ENCODE results near the gene ZNF888. TPM values are rescaled to one million over a fixed set of nuclear protein-coding genes. Genes with fewer than 3 reads are reported as not detected.
"Not testable (repeated sequence)": the region's sequence is repeated elsewhere in the genome, so short reads cannot be mapped to it uniquely, and the experiment has no call there.

The ZNF888 gene
- total RNA-seq, 2 donors from 2014 or later, result 0.74 to 1.3 TPM

GRCh38 chr19:52946322-52947310 lies 23.4 kb upstream of the ZNF888 start:
- peaks cover 0 to 8% of the 10 kb centered on the region in 2 donors for H3K4me1 ChIP-seq
- no peak for TF ChIP-seq CTCF (IDR thresholded peaks at IDR 0.05)
- peak overlapping the region in 1 of 2 donors; percentile 29 for H3K27ac ChIP-seq
- peaks cover 24 to 48% of the 10 kb centered on the region in 2 donors for H3K9me3 ChIP-seq
- no peak overlapping the region for H3K4me3 ChIP-seq
- DNase-seq (ENCODE audit: low spot score), result no peak
- peaks cover 26% of the 10 kb centered on the region for H3K36me3 ChIP-seq
- H3K27me3 ChIP-seq, result no peaks in the 10 kb centered on the region

GRCh38 chr19:52945652-52946321 lies 22.6 kb upstream of the ZNF888 start:
- H3K4me1 ChIP-seq, result peaks cover 0 to 8% of the 10 kb centered on the region in 2 donors
- DNase-seq (ENCODE audit: low spot score), result no peak
- peaks cover 24 to 40% of the 10 kb centered on the region in 2 donors for H3K9me3 ChIP-seq
- H3K36me3 ChIP-seq, result peaks cover 18% of the 10 kb centered on the region
- H3K4me3 ChIP-seq, result no peak overlapping the region
- H3K27me3 ChIP-seq, result no peaks in the 10 kb centered on the region
- H3K27ac ChIP-seq, result no peak overlapping the region
- TF ChIP-seq CTCF (IDR thresholded peaks at IDR 0.05), result no peak

- H3K27me3 ChIP-seq; H3K36me3 ChIP-seq; DNase-seq (ENCODE audit: low spot score); H3K27ac ChIP-seq; H3K4me1 ChIP-seq; H3K4me3 ChIP-seq: not testable (repeated sequence)
- H3K9me3 ChIP-seq, result peaks cover 18 to 31% of the 10 kb centered on the region in 2 donors
These were observed 21.7 kb upstream of the ZNF888 start for GRCh38 chr19:52944703-52945493.

- no peak overlapping the region for H3K4me3 ChIP-seq
- no peak overlapping the region for H3K27ac ChIP-seq
- peaks cover 0 to 8% of the 10 kb centered on the region in 2 donors for H3K4me1 ChIP-seq
- no peaks in the 10 kb centered on the region for H3K27me3 ChIP-seq
- no peak for TF ChIP-seq CTCF (IDR thresholded peaks at IDR 0.05)
- H3K36me3 ChIP-seq, result peaks cover under 1% of the 10 kb centered on the region
- DNase-seq (ENCODE audit: low spot score), result no peak
- H3K9me3 ChIP-seq, result peaks cover 14 to 22% of the 10 kb centered on the region in 2 donors
These were observed 20.8 kb upstream of the ZNF888 start for GRCh38 chr19:52943884-52944643.

GRCh38 chr19:52943134-52943883 lies 20.1 kb upstream of the ZNF888 start:
- H3K9me3 ChIP-seq, result peaks cover 10 to 15% of the 10 kb centered on the region in 2 donors
- no peak for DNase-seq (ENCODE audit: low spot score)
- H3K27me3 ChIP-seq, result no peaks in the 10 kb centered on the region
- peaks cover 0 to 8% of the 10 kb centered on the region in 2 donors for H3K4me1 ChIP-seq
- no peak for TF ChIP-seq CTCF (IDR thresholded peaks at IDR 0.05)
- H3K36me3 ChIP-seq, result no peaks in the 10 kb centered on the region
- peak overlapping the region; percentile 67 to 81 for H3K4me3 ChIP-seq
- peak overlapping the region; percentile 66 to 70 for H3K27ac ChIP-seq

Measured in right atrium auricular region (tissue), 2 donors.